Neural crest cell (in vitro differentiated cells): ENCODE results near the gene APBB2. TPM values are rescaled to one million over a fixed set of nuclear protein-coding genes. Genes with fewer than 3 reads are reported as not detected.

Experiments used
- DNase-seq: peaks from one replicate; pipeline ENCODE4 v3.0.0; 2021; ENCODE audit warnings: low read depth, mixed read lengths, low spot score
- H3K27ac Mint-ChIP-seq: one replicate; pipeline ENCODE4 v1.8.0; 2021; ENCODE audit warnings: mild to moderate bottlenecking, mixed read lengths; ENCODE audit not compliant: unreplicated experiment
- H3K27me3 Mint-ChIP-seq: 2 replicates; pipeline ENCODE4 v1.8.0; 2021; ENCODE audit warnings: low read depth, mild to moderate bottlenecking, mixed read lengths
- H3K36me3 Mint-ChIP-seq: 2 replicates; pipeline ENCODE4 v1.8.0; 2021; ENCODE audit warnings: low read depth, mild to moderate bottlenecking, mixed read lengths
- H3K4me1 Mint-ChIP-seq: 2 replicates; pipeline ENCODE4 v1.8.0; 2021; ENCODE audit warnings: mixed read lengths
- H3K4me3 Mint-ChIP-seq: one replicate; pipeline ENCODE4 v1.8.0; 2021; ENCODE audit warnings: mild to moderate bottlenecking, mixed read lengths
- H3K9me3 Mint-ChIP-seq: 2 replicates; pipeline ENCODE4 v1.8.0; 2021; ENCODE audit warnings: mixed read lengths
- total RNA-seq: library from RNA; stranded (reverse); gene quantifications from 2 replicates; pipeline ENCODE4 v1.2.1, GENCODE V29; 2021
- TF ChIP-seq, protein P1 (sequence below): fragments of 200-600 bp; sonication (generic); conservative IDR thresholded peaks from 2 replicates; pipeline ENCODE4 v1.5.0; 2021; ENCODE audit warnings: antibody characterized with exemption, mild to moderate bottlenecking

APBB2 gene
- total RNA-seq, 1 donor from 2014 or later, result 68.5 TPM

DNA sequence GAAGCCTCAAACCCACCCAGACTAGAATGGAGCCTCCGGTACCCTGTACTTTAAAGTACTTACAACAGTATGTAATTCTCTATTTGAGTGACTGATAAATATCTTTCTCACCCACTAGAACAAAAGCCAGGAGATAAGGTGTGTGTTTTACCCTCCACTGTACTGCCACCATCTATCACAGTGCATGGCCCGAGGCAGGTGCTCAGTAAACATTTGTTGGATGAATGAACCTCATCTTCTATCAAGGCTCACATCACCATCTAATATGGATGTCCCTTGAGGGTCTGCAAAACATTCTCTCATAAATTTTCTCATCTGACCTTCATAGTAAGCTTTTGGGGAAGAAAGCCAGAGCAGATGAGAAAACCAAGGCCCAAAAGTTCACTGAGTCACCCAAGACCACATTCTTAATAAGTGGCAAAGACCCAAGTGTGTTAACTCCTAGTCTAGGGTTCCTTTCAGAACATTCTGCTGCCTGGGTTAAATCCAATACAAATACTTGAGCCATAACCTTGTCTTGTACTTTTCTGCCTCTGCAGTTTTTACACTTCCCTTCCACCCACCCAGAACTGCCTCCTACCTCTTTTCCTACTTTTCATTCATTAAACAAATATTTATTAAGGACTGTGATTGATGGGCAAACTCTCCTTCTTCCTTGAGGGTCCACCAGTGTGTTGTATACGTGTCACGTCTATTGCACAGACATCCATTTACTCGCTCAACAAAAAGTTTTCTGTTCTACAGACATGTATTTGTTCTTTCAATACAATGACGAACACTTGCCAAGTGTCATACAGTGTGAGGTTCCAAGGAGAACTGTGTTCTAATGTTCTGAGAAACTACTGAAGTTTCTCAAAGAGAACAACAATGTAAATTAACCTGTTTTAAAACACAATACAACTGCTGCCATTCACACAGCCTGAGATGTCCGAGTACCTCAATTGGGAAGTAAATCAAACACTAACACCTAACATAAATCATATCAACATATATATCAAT lies 35.7 kb downstream of the APBB2 start:
- no peak for DNase-seq
- Mint-ChIP-seq H3K36me3 (peaks cover 3% of the 10 kb centered on the region), H3K27me3 (no peaks in the 10 kb centered on the region), H3K4me1 (peaks cover 20% of the 10 kb centered on the region), H3K4me3 (no peak overlapping the region), H3K27ac (no peak overlapping the region), H3K9me3 (peaks cover 7% of the 10 kb centered on the region)
- TF ChIP-seq, protein P1, sequence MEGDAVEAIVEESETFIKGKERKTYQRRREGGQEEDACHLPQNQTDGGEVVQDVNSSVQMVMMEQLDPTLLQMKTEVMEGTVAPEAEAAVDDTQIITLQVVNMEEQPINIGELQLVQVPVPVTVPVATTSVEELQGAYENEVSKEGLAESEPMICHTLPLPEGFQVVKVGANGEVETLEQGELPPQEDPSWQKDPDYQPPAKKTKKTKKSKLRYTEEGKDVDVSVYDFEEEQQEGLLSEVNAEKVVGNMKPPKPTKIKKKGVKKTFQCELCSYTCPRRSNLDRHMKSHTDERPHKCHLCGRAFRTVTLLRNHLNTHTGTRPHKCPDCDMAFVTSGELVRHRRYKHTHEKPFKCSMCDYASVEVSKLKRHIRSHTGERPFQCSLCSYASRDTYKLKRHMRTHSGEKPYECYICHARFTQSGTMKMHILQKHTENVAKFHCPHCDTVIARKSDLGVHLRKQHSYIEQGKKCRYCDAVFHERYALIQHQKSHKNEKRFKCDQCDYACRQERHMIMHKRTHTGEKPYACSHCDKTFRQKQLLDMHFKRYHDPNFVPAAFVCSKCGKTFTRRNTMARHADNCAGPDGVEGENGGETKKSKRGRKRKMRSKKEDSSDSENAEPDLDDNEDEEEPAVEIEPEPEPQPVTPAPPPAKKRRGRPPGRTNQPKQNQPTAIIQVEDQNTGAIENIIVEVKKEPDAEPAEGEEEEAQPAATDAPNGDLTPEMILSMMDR, result no peak

DNA sequence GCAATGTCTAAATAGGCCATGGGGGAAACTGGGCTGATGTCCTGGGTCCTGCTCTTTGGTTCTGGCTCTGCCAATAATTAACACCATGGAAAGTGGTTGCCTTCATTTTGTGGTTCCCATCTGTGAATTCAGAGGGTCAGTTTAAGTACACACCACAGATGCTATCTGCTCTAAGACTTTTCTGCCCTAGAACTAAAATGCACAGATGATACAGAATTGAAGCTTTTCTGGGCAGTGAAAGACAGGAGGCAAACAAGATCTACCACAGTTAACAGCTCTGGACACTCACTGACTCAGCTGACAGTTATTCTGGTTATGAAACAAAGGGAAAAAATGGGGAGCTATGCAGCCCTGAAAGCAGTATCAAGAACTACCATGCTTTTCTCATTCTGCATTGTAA lies 37.3 kb downstream of the APBB2 start:
- H3K36me3 Mint-ChIP-seq, result no peaks in the 10 kb centered on the region
- TF ChIP-seq, protein P1, result no peak
- H3K27me3 Mint-ChIP-seq, result no peaks in the 10 kb centered on the region
- DNase-seq, result no peak
- H3K4me3 Mint-ChIP-seq, result no peak overlapping the region
- H3K4me1 Mint-ChIP-seq, result peaks cover 20% of the 10 kb centered on the region
- H3K9me3 Mint-ChIP-seq, result peaks cover 1% of the 10 kb centered on the region
- no peak overlapping the region for H3K27ac Mint-ChIP-seq

DNA sequence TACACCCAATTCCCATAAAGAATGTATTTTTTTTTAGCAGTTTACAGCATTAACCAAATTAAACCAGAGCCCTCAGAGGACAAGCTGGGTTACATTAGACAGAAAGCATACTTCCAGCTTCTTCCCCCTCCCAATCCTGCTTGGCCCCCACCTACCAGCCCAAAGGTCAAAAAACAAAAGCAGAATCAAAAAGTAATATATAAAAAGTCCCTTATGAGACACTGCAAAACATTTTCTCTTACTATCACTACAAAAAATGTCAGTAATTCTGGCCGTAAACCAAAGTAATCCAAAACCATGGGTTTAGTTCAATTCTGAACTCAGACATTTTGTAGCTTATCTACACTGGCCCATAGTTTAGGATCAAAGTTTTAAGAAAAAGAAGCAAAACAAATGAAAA lies 38.0 kb downstream of the APBB2 start:
- Mint-ChIP-seq H3K27me3 (no peaks in the 10 kb centered on the region), H3K36me3 (no peaks in the 10 kb centered on the region), H3K9me3 (no peaks in the 10 kb centered on the region), H3K4me1 (peaks cover 20% of the 10 kb centered on the region), H3K4me3 (no peak overlapping the region), H3K27ac (no peak overlapping the region)
- DNase-seq, result no peak
- TF ChIP-seq, protein P1, result no peak

DNA sequence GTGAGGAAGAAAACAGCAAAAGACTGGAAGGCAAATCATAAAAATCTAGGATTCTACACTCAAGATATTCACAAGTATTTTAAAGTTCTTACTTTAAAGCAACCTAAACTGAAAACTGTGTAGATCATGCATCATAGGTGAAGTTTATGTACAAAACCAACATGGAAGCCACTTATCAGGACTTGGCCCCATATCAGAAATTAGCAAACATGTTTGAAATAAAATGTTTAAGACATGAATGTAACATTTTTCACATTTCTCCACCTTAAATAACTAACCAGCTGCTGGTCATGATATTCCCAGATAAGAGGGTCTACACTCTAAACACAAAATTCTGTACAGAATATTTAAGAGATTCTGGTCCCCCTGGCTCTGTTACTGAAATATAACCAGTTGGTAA lies 38.5 kb downstream of the APBB2 start:
- Mint-ChIP-seq H3K9me3 (no peaks in the 10 kb centered on the region), H3K27ac (no peak overlapping the region), H3K27me3 (no peaks in the 10 kb centered on the region), H3K36me3 (no peaks in the 10 kb centered on the region), H3K4me1 (peaks cover 18% of the 10 kb centered on the region), H3K4me3 (no peak overlapping the region)
- DNase-seq, result no peak
- TF ChIP-seq, protein P1, result no peak

DNA sequence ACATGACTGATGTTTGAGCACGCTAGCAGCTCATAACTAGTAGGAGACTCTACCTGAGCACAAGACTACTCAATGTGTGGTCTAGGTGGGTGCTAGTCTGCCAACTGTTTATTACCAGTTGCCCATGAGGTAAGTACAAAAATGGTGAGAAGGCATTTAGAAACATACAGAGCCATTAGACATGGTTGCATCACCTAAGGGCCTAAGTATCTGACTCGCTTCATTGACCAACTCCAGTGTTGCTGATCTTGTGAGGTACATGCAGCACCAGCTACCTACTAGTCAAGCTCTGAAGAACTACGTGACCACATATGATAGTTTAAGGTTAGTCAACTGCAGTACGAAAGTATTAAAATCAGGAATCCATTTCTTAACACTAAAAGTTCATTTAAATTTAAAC lies 39.9 kb downstream of the APBB2 start:
- Mint-ChIP-seq H3K4me3 (no peak overlapping the region), H3K4me1 (peaks cover 13% of the 10 kb centered on the region), H3K27me3 (no peaks in the 10 kb centered on the region), H3K9me3 (no peaks in the 10 kb centered on the region), H3K36me3 (no peaks in the 10 kb centered on the region), H3K27ac (no peak overlapping the region)
- DNase-seq, result no peak
- TF ChIP-seq, protein P1, result no peak
